PC-9 (cell line): ENCODE results near the gene RASGEF1B. TPM values are rescaled to one million over a fixed set of nuclear protein-coding genes. Genes with fewer than 3 reads are reported as not detected.
A peak's percentile ranks its signal among the peaks of the same experiment; 100 is the strongest.

Source experiments
- Bru-seq: library from RNA; stranded (reverse); fragments of 400-500 nt; gene quantifications from one replicate; lab custom pipeline; 2021; lab: Mats Ljungman, UMichigan
- BruChase-seq, 2 experiments: library from RNA; stranded (reverse); fragments of 400-500 nt; gene quantifications; one replicate each; lab custom pipeline; 2021; lab: Mats Ljungman, UMichigan
- BruUV-seq: library from RNA; stranded (reverse); fragments of 400-500 nt; replicated peaks from 2 replicates; lab custom pipeline; 2021; lab: Mats Ljungman, UMichigan
- CTCF ChIA-PET: fragments of 300-600 bp; sonication (Branson Sonifier 250); formaldehyde crosslinking; loops from one replicate; lab custom pipeline; 2022; ENCODE audit warnings: antibody characterized with exemption; lab: Charles Lee
- POLR2A ChIA-PET: fragments of 300-600 bp; sonication (Branson Sonifier 250); formaldehyde crosslinking; loops from one replicate; lab custom pipeline; 2022; ENCODE audit warnings: antibody characterized with exemption; ENCODE audit not compliant: unreplicated experiment; lab: Charles Lee
- DNase-seq, 2 experiments: peaks; one replicate each; pipeline versions ENCODE4 v3.0.0 to v3.0.0-alpha.2; 2015 to 2022; ENCODE audit warnings: mixed read lengths in 1 of 2
- H2AFZ ChIP-seq: fragments of 200-600 bp; sonication (generic); 2 replicates; pipeline ENCODE4 v1.8.1; 2017; ENCODE audit warnings: antibody characterized with exemption
- H3F3A ChIP-seq: fragments of 200-600 bp; sonication (generic); 2 replicates; pipeline ENCODE4 v1.8.1; 2017; ENCODE audit warnings: antibody characterized with exemption, mild to moderate bottlenecking, low read depth; ENCODE audit not compliant: insufficient read depth
- H3K27ac ChIP-seq: fragments of 200-600 bp; sonication (generic); 2 replicates; pipeline ENCODE4 v1.6.1; 2016; ENCODE audit warnings: mixed run types
- H3K27me3 ChIP-seq: fragments of 200-600 bp; sonication (generic); 2 replicates; pipeline ENCODE4 v1.6.1; 2016; ENCODE audit warnings: low read depth, mixed run types; ENCODE audit not compliant: insufficient read depth
- H3K36me3 ChIP-seq: fragments of 200-600 bp; sonication (generic); 2 replicates; pipeline ENCODE4 v1.6.1; 2016; ENCODE audit warnings: low read depth, mixed run types
- H3K4me1 ChIP-seq: fragments of 200-600 bp; sonication (generic); replicated peaks from 2 replicates; pipeline ENCODE4 v1.6.1; 2016; ENCODE audit warnings: mixed run types; ENCODE audit not compliant: insufficient read depth
- H3K4me2 ChIP-seq: fragments of 200-600 bp; sonication (generic); 2 replicates; pipeline ENCODE4 v1.6.1; 2017; ENCODE audit warnings: mixed run types
- H3K4me3 ChIP-seq: fragments of 200-600 bp; sonication (generic); 2 replicates; pipeline ENCODE4 v1.6.1; 2016; ENCODE audit warnings: mixed run types
- H3K79me2 ChIP-seq: fragments of 200-600 bp; sonication (generic); 2 replicates; pipeline ENCODE4 v1.6.1; 2017; ENCODE audit warnings: low read depth, mixed run types
- H3K9me2 ChIP-seq: fragments of 200-600 bp; sonication (generic); 2 replicates; pipeline ENCODE4 v1.8.1; 2017; ENCODE audit warnings: mild to moderate bottlenecking; ENCODE audit not compliant: insufficient read depth
- H3K9me3 ChIP-seq: fragments of 200-600 bp; sonication (generic); 2 replicates; pipeline ENCODE4 v1.8.1; 2016; ENCODE audit warnings: low read depth; ENCODE audit not compliant: insufficient read depth
- H4K20me1 ChIP-seq: fragments of 200-600 bp; sonication (generic); 2 replicates; pipeline ENCODE4 v1.8.1; 2017; ENCODE audit not compliant: insufficient read depth
- CTCF ChIP-seq: fragments of 200-600 bp; sonication (generic); conservative IDR thresholded peaks from 2 replicates; pipeline ENCODE4 v1.6.1; 2017; ENCODE audit warnings: mixed run types, antibody characterized with exemption, mild to moderate bottlenecking, moderate library complexity
- EZH2 ChIP-seq: fragments of 200-600 bp; sonication (generic); IDR thresholded peaks from 2 replicates; pipeline ENCODE4 v1.8.0; 2017; ENCODE audit warnings: antibody characterized with exemption, low read depth
- intact Hi-C: fragments of 100-400 bp; cut with micrococcal nuclease; formaldehyde crosslinking; loops from one replicate; pipeline ENCODE4 v1.10.0; 2022; ENCODE audit not compliant: unreplicated experiment
- long read RNA-seq: library from polyadenylated mRNA; stranded (forward); transcript quantifications from one replicate; pipeline ENCODE4 v2.0.0, GENCODE V29; 2022
- total RNA-seq: library from RNA; stranded (reverse); gene quantifications from 2 replicates; pipeline ENCODE4 v1.2.3, GENCODE V29; 2021

Gene RASGEF1B
- total RNA-seq (0.70 and 1.0 TPM in 2 replicates), Bru-seq, nascent RNA (percentile 17 among the genes with signal in this experiment), BruChase-seq, experiment 1, labeled RNA remaining after a 2-hour chase (percentile 15 among the genes with signal in this experiment), BruChase-seq, experiment 2, labeled RNA remaining after a 6-hour chase (percentile 11 among the genes with signal in this experiment)
- long read RNA-seq: 0 reads

- Histone ChIP-seq H3K4me2 (peak within 1 kb of the TSS; percentile 85), H3K27me3 (no peaks in the 10 kb centered on the region), H2AFZ (peak within 1 kb of the TSS; percentile 85), H3K9me3 (no peaks in the 10 kb centered on the region), H3K4me1 (peaks cover 6% of the 10 kb centered on the region; the same call in 1 of the 2 replicates), H3K4me3 (peak within 1 kb of the TSS; percentile 64), H3K27ac (0 out of 2 replicates have a peak within 1 kb of the TSS, but pooled peaks have one; percentile 23), H3K9me2 (no peaks in the 10 kb centered on the region), H4K20me1 (no peaks in the 10 kb centered on the region), H3K79me2 (no peaks in the 10 kb centered on the region), H3K36me3 (no peaks in the 10 kb centered on the region), H3F3A (peaks cover 10% of the 10 kb centered on the region; the same call in 1 of the 2 replicates)
- CTCF ChIA-PET: interaction anchor here (0.5 to 1.4 kb wide), 3 partner anchors 216 to 1008 kb away, joined by 3 to 7 read pairs (median 3); no protein-coding TSS in a partner anchor
- POLR2A ChIA-PET: interaction anchor here (0.6 to 0.7 kb wide), 4 partner anchors 19 to 745 kb away, joined by 3 to 6 read pairs (median 4); no protein-coding TSS in a partner anchor
- intact Hi-C loops: loop anchor here (10.0 kb wide), 1 partner anchor 163 kb away; no protein-coding TSS in a partner anchor
- DNase-seq: peak; percentile 60 to 82
- BruUV-seq: no TSS peak
- TF ChIP-seq CTCF: no peak
- no peak for TF ChIP-seq EZH2
Measured at GRCh38 chr4:81471588-81472280, at the start of gene RASGEF1B. Gene RASGEF1B, minus strand, starts transcription at chr4:81471907. Its CDS starts 12,399 bp downstream, at chr4:81459508.

- Histone ChIP-seq H3K4me2 (no peak overlapping the region), H2AFZ (no peak overlapping the region), H3K27ac (no peak overlapping the region), H3K4me3 (no peak overlapping the region), H3F3A (no peaks in the 10 kb centered on the region), H3K9me2 (no peaks in the 10 kb centered on the region), H4K20me1 (no peaks in the 10 kb centered on the region), H3K4me1 (no peaks in the 10 kb centered on the region), H3K79me2 (no peaks in the 10 kb centered on the region), H3K36me3 (no peaks in the 10 kb centered on the region), H3K27me3 (no peaks in the 10 kb centered on the region), H3K9me3 (no peaks in the 10 kb centered on the region)
- intact Hi-C loops: no loop called here
- POLR2A ChIA-PET: no interaction called here
- TF ChIP-seq CTCF: no peak
- no peak for TF ChIP-seq EZH2
- BruUV-seq: no TSS peak
- CTCF ChIA-PET: no interaction called here
- DNase-seq: no peak
Measured at GRCh38 chr4:81519856-81520255, 48.1 kb upstream of the RASGEF1B start.

- CTCF ChIA-PET: no interaction called here
Measured at GRCh38 chr4:81519427-81519773, 47.7 kb upstream of the RASGEF1B start.

More at GRCh38 chr4:81519427-81519773, 47.7 kb upstream of the RASGEF1B start:
- Histone ChIP-seq H3K36me3 (no peaks in the 10 kb centered on the region), H4K20me1 (no peaks in the 10 kb centered on the region), H2AFZ (no peak overlapping the region), H3F3A (no peaks in the 10 kb centered on the region), H3K4me2 (no peak overlapping the region), H3K4me3 (no peak overlapping the region), H3K9me2 (no peaks in the 10 kb centered on the region), H3K27me3 (no peaks in the 10 kb centered on the region), H3K4me1 (no peaks in the 10 kb centered on the region), H3K27ac (no peak overlapping the region), H3K9me3 (no peaks in the 10 kb centered on the region), H3K79me2 (no peaks in the 10 kb centered on the region)
- no peak for TF ChIP-seq EZH2
- no peak for TF ChIP-seq CTCF
- BruUV-seq: no TSS peak
- POLR2A ChIA-PET: no interaction called here
- intact Hi-C loops: no loop called here
- DNase-seq: no peak
